Peyer's patch (tissue), 4 donors: ENCODE results near the gene PPP1CA. TPM values are rescaled to one million over a fixed set of nuclear protein-coding genes. Genes with fewer than 3 reads are reported as not detected.
"Not testable (repeated sequence)": the region's sequence is repeated elsewhere in the genome, so short reads cannot be mapped to it uniquely, and the experiment has no call there.

Experiments used
- DNase-seq, 3 donors: peaks; one replicate each; pipeline ENCODE4 v3.0.0-alpha.2; 2017 to 2019
- H3K27ac ChIP-seq, 4 donors: fragments of 200-600 bp; sonication (generic); one replicate each; pipeline ENCODE4 v1.5.1; 2016 to 2019
- H3K27me3 ChIP-seq, 2 donors: fragments of 200-600 bp; sonication (generic); one replicate each; pipeline ENCODE4 v1.5.1; 2019
- H3K36me3 ChIP-seq, 3 donors: fragments of 200-600 bp; sonication (generic); one replicate each; pipeline ENCODE4 v1.5.1; 2016 to 2019
- H3K4me1 ChIP-seq, 4 donors: fragments of 200-600 bp; sonication (generic); one replicate each; pipeline ENCODE4 v1.5.1; 2016 to 2019
- H3K4me3 ChIP-seq, 4 donors: fragments of 200-600 bp; sonication (generic); 1 replicate in 3 of 4; 2 replicates in 1 of 4; pipeline ENCODE4 v1.5.1; 2016 to 2019; ENCODE audit warnings: mild to moderate bottlenecking in 1 of 4
- H3K9me3 ChIP-seq, 4 donors: fragments of 200-600 bp; sonication (generic); one replicate each; pipeline ENCODE4 v1.5.1; 2016 to 2019; ENCODE audit warnings: mild to moderate bottlenecking in 1 of 4
- POLR2A ChIP-seq, 2 donors: fragments of 450-650 bp; IDR thresholded peaks; one replicate each; pipeline ENCODE4 v1.5.1; 2017; ENCODE audit warnings: antibody characterized with exemption in 2 of 2, mild to moderate bottlenecking in 2 of 2, moderate library complexity in 2 of 2
- total RNA-seq, 4 donors: library from RNA; depleted of rRNA; stranded (reverse); fragments of >200 nt; gene quantifications; one replicate each; pipeline ENCODE4 v1.1.0, GENCODE V29; 2016
- TF ChIP-seq, protein P1 (sequence below), 6 experiments: fragments of 450-650 bp in 4 of 6; fragments of 200-600 bp in 2 of 6; sonication (generic) in 1 of 6; IDR thresholded peaks; one replicate each; pipeline ENCODE4 v1.5.1; 2017 to 2019; ENCODE audit warnings: antibody characterized with exemption in 6 of 6, mild to moderate bottlenecking in 3 of 6, moderate library complexity in 1 of 6

The PPP1CA gene
- total RNA-seq, 4 donors from 2014 or later: 156 to 213 (median 177) TPM

DNA sequence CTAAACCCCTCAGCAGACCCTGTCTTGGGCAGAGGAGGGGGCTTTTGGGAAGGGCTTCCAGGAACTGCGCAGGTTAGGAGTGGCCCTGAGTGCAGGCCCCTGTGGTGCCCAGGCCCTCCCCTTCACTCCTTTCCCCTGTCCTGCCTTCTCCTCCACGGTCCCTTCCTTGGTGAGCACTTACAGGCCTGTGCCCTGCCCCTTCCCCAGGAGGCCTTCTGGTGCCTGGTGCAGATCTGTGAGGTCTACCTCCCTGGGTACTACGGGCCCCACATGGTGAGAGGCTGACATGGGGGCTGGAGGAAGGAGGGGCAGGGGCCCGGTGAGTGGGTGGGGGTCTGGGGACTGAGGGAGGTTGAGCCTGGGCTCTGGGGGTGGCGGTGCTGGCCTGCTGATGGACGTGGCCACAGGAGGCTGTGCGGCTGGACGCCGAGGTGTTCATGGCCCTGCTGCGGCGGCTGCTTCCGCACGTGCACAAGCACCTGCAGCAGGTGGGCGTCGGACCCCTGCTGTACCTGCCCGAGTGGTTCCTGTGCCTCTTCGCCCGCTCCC, 4.8 kb upstream of the PPP1CA start:
- Histone ChIP-seq H3K4me3 (peak overlapping the region in 1 of 4 donors; percentile 28), H3K36me3 (no peaks in the 10 kb centered on the region), H3K9me3 (no peaks in the 10 kb centered on the region), H3K27ac (peak overlapping the region; percentile 8 to 91 (median 78)), H3K27me3 (no peaks in the 10 kb centered on the region), H3K4me1 (peaks cover 0 to 66% (median 50%) of the 10 kb centered on the region in 4 donors)
- peak in 2 of 3 donors; percentile 45 to 47 for DNase-seq
- TF ChIP-seq, protein P1, sequence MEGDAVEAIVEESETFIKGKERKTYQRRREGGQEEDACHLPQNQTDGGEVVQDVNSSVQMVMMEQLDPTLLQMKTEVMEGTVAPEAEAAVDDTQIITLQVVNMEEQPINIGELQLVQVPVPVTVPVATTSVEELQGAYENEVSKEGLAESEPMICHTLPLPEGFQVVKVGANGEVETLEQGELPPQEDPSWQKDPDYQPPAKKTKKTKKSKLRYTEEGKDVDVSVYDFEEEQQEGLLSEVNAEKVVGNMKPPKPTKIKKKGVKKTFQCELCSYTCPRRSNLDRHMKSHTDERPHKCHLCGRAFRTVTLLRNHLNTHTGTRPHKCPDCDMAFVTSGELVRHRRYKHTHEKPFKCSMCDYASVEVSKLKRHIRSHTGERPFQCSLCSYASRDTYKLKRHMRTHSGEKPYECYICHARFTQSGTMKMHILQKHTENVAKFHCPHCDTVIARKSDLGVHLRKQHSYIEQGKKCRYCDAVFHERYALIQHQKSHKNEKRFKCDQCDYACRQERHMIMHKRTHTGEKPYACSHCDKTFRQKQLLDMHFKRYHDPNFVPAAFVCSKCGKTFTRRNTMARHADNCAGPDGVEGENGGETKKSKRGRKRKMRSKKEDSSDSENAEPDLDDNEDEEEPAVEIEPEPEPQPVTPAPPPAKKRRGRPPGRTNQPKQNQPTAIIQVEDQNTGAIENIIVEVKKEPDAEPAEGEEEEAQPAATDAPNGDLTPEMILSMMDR (IDR thresholded peaks at IDR 0.05): no peak
- TF ChIP-seq POLR2A (IDR thresholded peaks at IDR 0.05): no peak

DNA sequence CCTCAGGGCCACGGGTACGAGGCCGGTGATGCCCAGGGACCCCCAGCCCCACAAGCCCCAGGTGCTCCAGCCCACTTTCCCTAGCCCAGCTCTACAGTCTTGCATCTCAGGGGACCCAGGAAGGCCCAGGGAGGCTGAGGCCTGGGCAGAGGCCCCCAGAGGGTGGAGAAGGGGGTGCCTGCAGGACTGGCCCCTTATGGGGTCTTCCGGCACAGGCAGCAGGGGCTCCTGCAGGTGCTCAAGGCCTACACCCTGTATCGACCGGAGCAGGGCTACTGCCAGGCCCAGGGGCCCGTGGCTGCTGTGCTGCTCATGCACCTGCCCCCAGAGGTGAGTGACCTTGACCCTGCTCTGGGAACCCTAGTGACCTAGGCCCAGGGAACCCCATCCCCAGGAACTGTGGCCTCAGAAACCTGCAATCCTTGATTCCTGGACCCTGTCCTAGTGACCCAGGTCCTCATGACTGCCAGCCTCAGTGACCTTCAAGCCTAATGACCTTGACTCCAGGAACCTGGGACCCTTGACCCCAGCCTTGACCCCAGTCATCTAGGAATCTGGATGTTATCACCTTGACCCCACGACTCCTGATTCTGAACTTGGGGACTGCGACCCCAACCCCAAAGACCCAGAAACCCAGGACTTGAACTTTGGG, 4.2 kb upstream of the PPP1CA start:
- Histone ChIP-seq H3K9me3 (no peaks in the 10 kb centered on the region), H3K4me1 (peaks cover 0 to 60% (median 50%) of the 10 kb centered on the region in 4 donors), H3K4me3 (peak overlapping the region in 3 of 4 donors; percentile 50 to 70 (median 63)), H3K36me3 (no peaks in the 10 kb centered on the region), H3K27ac (peak overlapping the region; percentile 70 to 96 (median 92)), H3K27me3 (no peaks in the 10 kb centered on the region)
- TF ChIP-seq POLR2A (IDR thresholded peaks at IDR 0.05): no peak
- TF ChIP-seq, protein P1 (IDR thresholded peaks at IDR 0.05): no peak
- DNase-seq: no peak

DNA sequence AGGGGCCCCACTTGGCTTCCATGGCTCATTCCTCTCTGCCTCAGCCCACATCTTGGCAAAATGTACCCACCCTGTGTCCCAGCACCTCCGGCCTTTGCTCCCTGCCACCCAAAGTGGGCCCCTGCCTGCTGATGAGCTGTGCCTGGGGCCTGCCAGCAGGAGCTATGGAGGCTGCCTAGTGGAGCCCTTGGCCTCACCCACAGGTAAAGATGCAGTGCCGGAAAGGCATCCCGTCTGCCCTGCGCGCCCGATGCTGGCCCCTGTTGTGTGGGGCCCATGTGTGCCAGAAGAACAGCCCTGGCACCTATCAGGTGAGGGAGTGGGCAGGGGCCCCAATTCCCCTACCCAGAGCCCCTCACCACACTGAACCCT, 3.5 kb upstream of the PPP1CA start:
- Histone ChIP-seq H3K9me3 (no peaks in the 10 kb centered on the region), H3K4me3 (peak overlapping the region; percentile 48 to 70 (median 56)), H3K4me1 (peaks cover 0 to 60% (median 51%) of the 10 kb centered on the region in 4 donors), H3K27me3 (no peaks in the 10 kb centered on the region), H3K36me3 (no peaks in the 10 kb centered on the region), H3K27ac (peak overlapping the region; percentile 67 to 96 (median 92))
- peak in 2 of 3 donors; percentile 47 to 64 for DNase-seq
- TF ChIP-seq, protein P1 (IDR thresholded peaks at IDR 0.05): no peak
- TF ChIP-seq POLR2A (IDR thresholded peaks at IDR 0.05): no peak

DNA sequence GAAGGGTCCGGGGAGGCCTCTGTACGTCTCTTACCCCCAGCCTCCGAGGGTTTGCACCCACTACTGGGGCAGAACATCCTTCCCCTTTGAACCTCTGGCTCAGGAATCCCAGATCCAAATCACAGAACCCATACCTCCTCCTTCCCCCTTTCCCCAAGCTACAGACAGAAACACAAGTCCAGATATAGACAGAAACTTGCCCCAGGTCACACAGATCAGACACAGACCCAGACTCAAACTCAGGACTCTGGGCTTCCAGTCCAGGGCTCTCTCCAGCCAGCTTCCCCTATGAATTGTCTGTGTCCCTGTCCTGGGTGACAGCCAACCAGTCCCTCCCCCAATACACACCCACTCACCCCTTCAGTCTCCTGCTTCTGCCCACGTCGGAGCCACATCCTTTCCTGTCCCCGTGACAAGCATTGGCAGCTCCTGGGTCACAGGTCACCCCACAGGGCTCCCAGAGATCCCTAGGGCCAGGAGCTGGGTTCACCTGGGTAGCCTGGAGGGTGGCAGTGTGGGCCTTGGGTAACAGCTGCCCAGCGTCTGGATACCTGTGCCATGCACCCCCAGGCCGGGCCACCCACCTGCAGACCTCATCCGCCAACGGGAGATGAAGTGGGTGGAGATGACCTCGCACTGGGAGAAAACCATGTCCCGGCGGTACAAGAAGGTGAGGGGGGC, 3.0 kb upstream of the PPP1CA start:
- Histone ChIP-seq H3K4me1 (peaks cover 0 to 64% (median 52%) of the 10 kb centered on the region in 4 donors), H3K27ac (peak overlapping the region; percentile 67 to 96 (median 92)), H3K36me3 (peaks cover 0 to 3% (median 0%) of the 10 kb centered on the region in 3 donors), H3K9me3 (no peaks in the 10 kb centered on the region), H3K27me3 (no peaks in the 10 kb centered on the region), H3K4me3 (peak overlapping the region; percentile 48 to 70 (median 56))
- DNase-seq: peak in 2 of 3 donors; percentile 78 to 80
- TF ChIP-seq POLR2A (IDR thresholded peaks at IDR 0.05): no peak
- TF ChIP-seq, protein P1 (IDR thresholded peaks at IDR 0.05): no peak

DNA sequence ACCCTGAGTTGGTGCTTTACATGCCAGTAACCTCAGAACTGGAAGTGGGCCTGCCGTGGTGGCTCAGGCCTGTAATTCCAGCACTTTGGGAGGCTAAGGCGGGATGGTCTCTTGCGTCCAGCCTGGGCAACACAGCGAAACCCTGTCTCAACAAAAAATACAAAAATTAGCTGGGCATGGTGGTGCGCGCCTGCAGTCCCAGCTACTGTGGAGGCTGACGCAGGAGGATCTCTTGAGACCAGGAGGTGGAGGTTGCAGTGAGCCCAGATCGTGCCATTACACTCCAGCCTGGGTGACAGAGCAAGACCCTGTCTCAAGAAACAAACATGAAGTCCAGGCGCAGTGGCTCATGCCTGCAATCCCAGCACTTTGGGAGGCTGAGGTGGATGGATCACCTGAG, 1.4 kb upstream of the PPP1CA start:
- peak overlapping the region; percentile 67 to 96 (median 92) for H3K27ac ChIP-seq
- H3K9me3 ChIP-seq, H3K27me3 ChIP-seq: not testable (repeated sequence)
- DNase-seq: peak in 1 of 3 donors; percentile 46
- peaks cover 0 to 53% (median 46%) of the 10 kb centered on the region in 4 donors for H3K4me1 ChIP-seq
- peak overlapping the region in 3 of 4 donors; percentile 50 to 70 (median 63) for H3K4me3 ChIP-seq
- H3K36me3 ChIP-seq: peaks cover 0 to 18% (median 0%) of the 10 kb centered on the region in 3 donors
